CD4-positive, alpha-beta T cell treated with Interleukin-15 for 1 hour (primary cell): ENCODE measurements around the gene PLD4.
"Not testable (repeated sequence)": the region's sequence is repeated elsewhere in the genome, so short reads cannot be mapped to it uniquely, and the experiment has no call there.

Experiments used
- DNase-seq: peaks from one replicate; pipeline ENCODE4 v3.0.0-alpha.2; 2020

The PLD4 gene

DNA sequence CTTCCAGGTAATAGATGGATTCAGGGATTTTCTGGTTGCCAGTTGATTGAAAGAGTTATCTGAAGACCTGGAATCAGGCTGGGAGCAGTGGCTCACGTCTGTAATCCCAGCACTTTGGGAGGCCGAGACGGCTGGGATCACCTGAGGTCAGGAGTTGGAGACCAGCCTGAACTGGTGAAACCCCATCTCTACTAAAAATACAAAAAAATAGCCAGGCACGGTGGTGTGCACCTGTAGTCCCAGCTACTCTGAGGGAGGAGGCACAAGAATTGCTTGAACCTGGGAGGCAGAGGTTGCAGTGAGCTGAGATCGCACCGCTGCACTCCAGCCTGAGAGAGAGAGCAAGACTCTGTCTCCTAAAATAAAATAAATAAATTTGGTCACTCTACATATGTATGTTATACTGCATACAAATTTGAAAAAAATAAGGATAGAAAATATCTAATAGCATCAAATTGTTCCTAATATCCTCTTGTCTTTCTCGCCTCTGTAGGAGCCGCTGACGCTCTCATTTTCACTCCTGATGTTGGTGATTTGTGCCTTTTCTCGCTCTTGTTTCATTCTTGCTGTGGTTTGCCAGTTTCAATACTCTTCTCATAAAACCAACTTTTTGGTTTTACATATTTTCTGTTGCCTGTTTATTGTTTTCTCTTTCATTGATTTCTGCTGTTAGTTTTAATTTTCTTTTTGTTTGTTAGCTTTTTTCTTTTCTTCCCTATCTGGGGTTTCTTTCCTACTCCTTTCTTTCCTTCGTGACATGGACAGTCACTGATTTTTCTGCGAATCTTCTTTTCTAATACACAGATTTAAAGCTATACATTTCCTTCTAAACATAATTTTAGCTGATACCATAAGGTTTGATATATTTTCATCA is 23.8 kb upstream of the PLD4 start:
- no peak for DNase-seq

DNA sequence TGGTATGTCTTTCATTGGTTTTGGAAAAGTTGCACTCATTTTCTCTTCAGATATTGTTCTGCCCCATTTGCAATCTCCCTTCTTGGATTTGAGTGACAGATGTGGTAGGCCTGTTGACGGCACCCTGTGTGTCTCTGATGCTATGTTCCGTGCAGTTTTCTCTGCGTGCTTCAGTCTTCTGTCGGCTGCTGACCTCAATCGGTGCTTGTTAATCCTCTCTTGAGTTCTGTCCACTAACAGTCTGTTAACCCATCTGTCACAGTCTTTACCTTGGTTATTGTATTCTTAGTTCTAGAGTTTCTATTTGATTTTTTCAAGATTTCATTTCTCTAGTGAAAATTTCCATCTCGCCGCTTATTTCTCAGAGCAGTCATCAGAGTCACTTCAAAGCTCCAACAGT is 20.7 kb upstream of the PLD4 start:
- no peak for DNase-seq

DNA sequence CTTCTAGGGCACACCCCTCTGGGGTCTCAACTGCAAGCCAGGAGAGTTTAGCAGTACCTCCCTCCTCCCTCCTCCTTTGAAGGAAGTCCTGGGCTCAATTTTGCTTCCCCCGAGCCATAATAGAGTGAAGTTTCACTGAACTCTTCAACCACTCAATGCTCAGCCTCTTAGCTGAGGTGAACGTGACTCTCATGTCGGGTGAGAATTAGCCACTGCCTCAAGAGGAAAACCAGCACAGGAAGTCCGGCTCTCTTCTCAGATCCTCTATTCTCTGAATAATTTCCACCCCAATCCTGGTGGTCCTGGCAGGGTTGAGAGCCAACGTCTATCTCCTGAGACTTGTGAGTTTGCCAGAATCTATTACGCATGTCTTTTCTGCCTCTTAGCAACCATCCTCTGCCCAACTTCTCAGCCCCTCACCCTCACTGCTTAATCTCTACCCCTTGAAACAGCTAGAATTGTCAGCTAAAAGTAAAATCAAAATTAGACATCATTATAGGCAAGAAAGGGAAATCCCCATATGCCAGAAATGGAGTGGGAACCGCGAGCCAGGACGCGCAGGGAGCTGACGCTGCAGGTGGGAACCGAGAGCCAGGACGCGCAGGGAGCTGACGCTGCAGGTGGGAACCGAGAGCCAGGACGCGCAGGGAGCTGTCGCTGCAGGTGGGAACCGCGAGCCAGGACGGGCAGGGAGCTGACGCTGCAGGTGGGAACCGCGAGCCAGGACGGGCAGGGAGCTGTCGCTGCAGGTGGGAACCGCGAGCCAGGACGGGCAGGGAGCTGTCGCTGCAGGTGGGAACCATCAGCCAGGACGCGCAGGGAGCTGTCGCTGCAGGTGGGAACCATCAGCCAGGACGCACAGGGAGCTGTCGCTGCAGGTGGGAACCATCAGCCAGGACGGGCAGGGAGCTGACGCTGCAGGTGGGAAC is 19.8 kb upstream of the PLD4 start:
- not testable (repeated sequence) for DNase-seq

DNA sequence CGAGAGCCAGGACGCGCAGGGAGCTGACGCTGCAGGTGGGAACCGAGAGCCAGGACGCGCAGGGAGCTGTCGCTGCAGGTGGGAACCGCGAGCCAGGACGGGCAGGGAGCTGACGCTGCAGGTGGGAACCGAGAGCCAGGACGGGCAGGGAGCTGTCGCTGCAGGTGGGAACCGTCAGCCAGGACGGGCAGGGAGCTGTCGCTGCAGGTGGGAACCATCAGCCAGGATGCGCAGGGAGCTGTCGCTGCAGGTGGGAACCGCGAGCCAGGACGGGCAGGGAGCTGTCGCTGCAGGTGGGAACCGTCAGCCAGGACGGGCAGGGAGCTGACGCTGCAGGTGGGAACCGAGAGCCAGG is 19.1 kb upstream of the PLD4 start:
- DNase-seq: not testable (repeated sequence)

DNA sequence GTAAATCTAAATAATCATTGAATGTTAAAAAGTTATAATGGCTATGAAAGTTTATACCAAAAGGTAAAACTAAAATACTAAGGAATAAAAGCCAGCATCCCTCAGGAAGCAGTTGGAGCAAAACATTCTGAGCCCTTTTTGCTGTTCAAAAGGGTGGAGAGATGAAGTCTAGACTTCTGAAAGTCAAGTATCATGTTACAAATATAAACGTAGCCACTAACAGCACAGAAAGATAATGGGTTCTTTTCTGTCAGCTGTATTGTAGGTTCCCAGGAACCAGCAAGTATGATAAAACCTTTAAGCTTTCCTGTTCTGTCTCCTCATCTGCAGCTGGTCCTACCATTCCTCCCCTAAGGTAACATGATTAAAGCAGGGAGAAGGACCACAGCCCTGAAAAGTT is 16.4 kb upstream of the PLD4 start:
- DNase-seq: no peak

DNA sequence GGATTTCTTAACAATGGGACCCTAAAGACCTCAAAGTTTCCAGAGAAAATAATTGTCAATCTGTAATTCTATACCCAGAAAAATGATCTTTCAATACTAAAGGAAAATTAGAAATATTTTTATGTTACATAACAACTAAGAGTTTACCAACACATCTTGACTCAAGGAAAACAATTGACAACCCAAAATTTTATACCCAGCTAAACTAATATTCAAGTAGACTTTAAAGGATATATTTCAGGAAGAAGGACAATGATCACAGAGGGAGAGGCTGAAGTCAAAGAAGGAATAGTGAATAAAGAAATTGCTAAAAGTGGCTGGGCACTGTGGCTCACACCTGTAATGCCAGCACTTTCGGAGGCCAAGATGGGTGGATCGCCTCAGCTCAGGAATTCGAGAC is 12.6 kb upstream of the PLD4 start:
- DNase-seq: no peak

DNA sequence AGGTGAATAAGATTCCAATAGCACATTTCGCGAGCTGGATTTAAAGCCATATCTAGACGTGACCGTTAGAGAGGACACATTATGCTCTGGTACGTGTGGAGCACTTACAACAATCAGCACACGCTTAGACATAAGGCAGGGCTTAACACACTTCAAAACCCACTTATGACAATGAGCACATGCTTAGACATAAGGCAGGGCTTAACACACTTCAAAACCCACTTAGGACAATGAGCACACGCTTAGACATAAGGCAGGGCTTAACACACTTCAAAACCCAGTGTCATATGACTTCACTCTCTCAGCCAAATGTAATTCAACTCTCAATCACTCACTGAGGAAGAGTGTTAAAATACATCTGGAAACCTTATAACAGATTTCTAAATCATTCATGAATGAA is 11.2 kb upstream of the PLD4 start:
- no peak for DNase-seq

DNA sequence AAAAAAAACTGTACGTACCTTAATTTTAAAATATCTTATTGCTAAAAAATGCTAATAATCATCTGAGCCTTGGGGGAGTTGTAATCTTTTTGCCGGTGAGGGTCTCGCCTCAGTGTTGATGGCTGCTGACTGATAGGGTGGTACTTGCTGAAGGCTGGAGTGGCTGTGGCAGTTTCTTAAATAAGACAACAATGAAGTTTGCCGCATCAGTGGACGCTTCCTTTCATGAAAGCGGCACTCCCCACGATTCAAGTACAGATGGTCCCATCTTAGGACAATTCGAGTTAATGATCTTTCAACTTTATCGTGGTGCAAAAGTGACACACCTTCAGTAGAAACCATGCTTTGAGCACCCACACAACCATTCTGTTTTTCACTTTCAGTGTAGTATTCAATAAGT is 7.6 kb upstream of the PLD4 start:
- DNase-seq: no peak

DNA sequence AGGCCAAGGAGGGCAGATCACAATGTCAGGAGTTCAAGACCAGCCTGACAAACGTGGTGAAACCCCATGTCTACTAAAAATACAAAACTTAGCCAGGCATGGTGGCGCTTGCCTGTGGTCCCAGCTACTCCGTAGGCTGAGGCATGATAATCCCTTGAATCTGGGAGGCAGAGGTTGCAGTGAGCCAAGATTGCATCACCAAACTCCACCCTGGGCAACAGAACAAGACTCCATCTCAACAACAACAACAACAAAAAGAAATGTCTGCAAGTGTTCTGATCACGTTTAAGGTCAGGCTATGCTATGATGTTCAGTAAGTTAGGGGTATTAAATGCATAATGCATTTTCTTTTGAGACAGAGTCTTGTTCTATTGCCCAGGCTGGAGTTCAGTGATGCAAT is 6.7 kb upstream of the PLD4 start:
- DNase-seq: no peak

DNA sequence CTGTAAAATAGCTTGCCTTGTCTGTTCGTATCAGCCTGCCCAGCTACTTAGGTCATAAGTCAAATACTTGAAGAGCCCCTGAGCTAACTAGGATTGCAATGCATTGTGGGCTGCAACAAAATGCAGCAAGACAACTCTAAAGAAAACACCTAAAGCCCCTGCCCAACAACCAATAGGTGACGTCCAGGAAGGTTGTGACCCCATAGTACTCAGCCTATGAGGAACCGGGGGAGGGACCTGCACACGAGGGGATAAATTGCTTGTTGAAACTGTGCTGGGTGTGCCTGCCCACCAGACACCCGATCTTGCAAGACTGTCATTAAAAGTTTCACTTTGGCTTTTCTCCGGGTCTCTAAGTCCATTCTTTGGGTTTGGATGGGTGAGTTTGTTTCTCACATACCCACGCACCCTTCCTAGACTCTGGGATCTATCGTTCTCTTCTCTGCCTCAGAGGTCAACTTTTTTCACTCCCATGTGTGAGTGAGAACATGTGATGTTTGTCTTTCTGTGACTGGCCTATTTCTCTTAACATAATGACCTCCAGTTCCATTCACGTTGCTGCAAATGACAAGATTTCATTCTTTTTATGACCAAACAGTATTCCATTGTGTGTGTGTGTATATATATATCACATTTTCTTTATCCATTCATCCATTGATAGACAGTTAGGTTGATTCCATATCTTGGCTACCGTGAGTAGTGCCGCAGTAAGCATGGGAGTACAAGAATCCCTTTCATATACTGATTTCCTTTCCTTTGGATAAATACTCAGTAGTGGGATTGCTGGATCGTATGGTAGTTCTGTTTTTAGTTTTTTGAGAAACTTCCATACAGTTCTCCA is 5.3 kb upstream of the PLD4 start:
- DNase-seq: not testable (repeated sequence)

DNA sequence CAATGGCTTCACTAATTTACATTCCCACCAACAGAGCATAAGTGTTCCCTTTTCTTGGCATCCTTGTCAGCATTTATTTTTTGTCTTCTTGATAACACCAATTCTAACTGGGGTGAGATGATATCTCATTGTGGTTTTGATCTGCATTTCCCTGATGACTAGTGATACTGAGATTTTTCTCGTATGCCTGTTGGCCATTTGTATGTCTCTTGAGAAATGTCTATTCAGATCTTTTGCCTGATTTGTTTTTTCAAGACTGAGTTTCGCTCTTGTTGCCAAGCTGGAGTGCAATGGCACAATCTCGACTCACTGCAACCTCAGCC is 4.7 kb upstream of the PLD4 start:
- DNase-seq: no peak

DNA sequence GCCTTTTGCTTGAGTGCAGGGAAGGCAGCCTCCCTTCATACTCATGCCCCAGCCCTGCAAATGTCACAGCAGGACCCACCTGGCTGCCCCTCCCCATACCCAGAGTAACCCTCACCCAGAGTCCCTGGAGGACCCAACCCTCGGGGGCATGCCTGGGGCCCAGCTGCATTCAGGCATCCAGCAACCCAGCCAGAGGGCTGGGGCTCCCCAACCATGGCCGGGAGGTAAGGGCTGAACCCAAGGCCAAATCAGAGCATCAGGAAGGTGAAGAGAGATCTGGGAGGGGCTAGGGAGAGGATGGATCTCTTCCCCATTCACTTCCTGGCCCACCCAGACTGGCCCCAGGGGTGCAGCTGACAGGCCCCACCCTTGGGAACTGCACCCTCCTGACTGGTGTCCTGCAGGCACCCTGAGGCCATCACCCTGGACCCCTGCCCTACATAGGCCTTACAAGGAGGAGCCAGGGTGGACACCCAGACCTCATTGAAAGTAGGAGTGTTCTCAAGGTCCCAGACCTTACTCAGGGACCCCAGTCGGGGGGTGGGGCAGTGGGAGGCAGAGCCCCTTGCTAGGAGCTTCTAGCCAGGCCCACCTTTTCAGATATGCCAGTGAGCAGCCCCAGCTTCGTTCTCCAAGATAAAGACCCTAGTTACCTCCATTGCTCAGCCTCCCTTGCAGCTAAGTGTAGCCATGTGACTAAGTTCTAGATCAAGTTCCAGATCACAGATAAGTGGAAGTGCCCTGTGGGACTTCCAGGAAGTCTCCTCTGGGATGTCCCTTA is 849 bp upstream of the PLD4 start:
- no peak for DNase-seq

DNA sequence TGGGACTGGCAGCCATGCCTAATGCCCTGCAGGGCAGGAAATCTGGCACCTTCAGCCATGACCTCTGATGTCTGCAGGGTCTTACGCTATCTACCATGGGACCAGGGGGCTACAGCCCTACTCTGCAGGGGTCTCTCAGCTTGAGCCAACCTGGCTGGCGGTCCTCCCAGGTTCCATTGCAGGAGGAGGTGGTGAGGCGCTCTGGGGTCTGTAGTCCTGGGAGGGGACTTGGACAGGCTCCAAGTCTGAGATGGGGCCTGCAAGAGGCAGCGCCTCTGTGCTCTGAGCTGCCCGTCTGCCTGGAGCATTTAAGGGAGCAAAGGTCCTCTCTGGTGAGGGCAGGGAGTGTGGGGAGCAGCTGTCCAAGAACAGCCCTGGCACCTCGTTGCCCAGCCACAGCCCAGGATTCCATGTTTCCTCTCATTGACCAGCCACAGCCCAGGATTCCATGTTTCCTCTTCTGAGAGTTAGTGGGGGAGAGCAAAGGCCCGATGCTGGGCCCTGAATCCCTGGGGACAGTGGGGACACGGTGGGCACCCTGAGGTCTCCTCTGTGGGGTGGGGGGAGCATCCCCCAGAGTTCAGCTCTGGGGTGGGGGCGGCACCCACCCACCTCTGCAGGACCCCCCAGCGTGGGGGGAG is 655 bp downstream of the PLD4 start:
- no peak for DNase-seq

DNA sequence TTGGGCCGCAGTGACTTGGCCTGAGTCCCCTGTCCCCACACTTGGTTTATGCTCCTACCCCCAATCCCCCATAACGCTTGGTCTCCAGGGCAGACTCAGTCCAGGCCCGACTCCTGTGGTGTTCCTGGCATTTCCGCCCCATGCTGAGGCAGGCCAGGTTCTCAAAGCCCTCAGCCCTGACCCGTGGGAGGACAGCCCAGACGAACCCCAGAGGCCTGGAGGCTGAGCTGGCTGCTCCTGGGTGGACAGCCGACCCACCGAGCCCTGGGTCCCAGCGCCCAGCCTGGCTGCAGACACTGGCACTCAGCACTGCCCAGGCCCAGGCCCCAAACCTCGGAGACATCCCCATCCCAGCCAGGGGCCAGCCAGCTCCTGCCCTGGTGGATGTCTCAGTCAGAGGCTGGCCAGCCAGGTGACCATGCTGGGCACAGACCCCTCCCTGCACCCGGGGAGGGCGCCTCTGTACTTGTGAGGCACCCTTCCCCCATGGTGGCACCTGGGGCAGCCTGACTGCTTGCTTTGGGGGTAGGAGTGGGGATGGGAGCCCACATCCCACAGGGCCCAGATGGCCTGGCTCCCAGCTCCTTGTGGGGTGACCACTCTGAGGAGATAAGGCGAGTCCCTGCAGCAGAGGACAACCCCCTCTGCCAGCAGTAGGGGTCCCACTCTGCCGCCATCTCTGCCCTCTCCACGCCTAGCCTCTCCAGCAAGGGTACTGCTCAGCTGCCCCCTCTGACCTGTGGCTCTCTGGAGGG is 1.4 kb downstream of the PLD4 start:
- DNase-seq: no peak

DNA sequence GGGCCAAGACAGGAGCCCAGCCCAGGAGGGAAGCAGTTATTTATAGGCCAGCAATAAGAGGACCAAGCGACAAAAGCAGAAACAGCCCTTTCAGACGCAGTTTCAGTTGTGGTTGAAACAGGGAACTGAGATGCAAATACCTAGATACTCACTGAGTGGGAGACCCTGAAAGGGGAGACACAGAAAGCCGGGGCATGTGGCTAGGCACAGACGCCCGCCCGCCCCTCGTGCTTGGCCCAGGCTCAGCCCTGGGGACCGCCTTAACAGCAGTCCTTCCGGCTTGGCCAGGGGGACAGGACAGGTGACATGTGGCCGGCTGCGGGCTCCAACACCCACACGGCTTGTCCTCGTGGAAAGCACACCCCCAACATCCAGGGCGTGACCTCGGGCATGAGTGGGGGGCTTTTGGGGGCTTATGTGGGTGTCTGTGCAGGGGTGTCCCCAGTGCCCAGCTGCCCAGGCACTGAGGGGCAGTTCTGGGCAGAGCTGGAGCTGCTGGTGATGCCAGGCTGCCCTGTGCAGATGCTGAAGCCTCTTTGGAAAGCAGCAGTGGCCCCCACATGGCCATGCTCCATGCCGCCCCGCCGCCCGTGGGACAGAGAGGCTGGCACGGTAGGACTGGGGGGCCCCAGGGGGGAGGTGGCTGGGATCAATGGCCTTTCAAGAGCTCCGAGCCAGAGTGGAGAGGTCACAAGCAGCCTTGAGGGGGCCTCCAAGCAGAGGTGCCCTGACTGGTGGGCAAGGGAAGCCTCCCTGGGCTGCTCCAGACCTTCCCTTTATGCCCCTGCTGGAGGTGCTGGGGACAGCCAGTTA is 2.1 kb downstream of the PLD4 start:
- DNase-seq: peak; percentile 64

DNA sequence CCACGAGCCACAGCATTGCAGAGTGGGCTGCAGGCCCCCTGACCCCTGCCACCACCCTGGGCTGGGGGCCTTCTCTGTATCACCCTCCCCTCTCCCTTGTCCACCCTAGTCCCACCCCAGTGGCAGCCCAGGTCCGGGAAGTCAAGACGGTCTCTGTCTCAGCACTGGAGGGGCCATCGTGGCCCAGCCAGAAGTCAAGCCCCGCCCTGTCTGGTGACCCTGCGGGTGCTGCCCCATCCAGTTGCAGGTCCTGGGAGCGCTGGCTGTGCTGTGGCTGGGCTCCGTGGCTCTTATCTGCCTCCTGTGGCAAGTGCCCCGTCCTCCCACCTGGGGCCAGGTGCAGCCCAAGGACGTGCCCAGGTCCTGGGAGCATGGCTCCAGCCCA is 2.7 kb downstream of the PLD4 start:
- DNase-seq: no peak

DNA sequence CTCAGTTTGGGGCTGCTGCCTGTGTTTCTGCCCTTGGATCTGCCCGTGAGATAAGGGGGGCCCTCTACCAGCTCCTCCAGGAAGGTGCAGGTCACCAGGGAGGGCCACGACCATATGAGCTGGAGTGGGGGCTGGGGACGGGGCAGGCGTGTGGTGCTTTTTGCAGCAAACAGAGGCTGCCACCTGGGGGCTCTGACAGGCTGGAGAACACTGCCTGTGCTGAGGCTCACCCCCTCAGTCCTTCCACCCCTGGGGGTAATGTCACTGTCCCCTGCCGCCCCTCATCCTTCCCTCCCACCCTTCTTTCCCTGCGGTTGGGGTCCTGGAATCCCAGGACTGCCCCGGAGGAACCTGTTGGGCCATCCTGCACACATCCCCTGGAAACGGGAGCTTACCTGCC is 3.2 kb downstream of the PLD4 start:
- DNase-seq: no peak

DNA sequence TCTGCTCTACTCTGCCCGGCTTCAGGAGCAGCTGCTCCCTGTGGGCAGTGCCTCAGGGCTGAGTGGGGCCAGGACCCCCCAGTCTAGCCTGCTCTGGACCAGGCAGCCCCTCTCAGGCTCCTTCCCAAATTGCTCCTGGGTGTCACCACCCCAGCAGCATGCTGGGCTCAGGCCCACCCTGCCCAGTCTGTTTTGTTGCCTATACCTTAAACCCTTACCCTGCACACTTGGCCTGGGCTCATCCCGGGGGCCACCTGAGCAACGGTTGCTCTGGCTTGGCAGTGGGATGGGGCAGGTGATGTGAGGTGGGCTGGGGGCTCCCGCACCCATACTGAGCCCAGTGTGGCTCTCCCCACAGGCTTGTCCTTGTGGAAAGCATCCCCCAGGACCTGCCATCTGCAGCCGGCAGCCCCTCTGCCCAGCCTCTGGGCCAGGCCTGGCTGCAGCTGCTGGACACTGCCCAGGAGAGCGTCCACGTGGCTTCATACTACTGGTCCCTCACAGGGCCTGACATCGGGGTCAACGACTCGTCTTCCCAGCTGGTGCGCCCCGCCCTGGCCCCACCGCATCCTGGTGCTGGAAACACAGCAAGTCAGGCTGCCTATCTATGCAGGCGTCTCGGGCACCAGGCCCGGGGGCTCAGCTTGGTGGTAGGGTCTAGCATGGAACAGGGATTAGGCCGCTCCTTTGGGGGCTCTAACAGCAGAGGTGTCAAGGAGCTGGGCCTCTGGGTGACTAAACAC is 3.9 kb downstream of the PLD4 start:
- no peak for DNase-seq
